Fibroblast of skin of left quadriceps (primary cell): Measurements from ENCODE around the gene SLCO4C1.
"Not testable (repeated sequence)": the region's sequence is repeated elsewhere in the genome, so short reads cannot be mapped to it uniquely, and the experiment has no call there.

Experiments used
- DNase-seq, 2 experiments: peaks; one replicate each; pipeline ENCODE4 v3.0.0-alpha.2; 2013; ENCODE audit warnings: low read depth in 2 of 2

The SLCO4C1 gene, protein sequence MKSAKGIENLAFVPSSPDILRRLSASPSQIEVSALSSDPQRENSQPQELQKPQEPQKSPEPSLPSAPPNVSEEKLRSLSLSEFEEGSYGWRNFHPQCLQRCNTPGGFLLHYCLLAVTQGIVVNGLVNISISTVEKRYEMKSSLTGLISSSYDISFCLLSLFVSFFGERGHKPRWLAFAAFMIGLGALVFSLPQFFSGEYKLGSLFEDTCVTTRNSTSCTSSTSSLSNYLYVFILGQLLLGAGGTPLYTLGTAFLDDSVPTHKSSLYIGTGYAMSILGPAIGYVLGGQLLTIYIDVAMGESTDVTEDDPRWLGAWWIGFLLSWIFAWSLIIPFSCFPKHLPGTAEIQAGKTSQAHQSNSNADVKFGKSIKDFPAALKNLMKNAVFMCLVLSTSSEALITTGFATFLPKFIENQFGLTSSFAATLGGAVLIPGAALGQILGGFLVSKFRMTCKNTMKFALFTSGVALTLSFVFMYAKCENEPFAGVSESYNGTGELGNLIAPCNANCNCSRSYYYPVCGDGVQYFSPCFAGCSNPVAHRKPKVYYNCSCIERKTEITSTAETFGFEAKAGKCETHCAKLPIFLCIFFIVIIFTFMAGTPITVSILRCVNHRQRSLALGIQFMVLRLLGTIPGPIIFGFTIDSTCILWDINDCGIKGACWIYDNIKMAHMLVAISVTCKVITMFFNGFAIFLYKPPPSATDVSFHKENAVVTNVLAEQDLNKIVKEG

DNA sequence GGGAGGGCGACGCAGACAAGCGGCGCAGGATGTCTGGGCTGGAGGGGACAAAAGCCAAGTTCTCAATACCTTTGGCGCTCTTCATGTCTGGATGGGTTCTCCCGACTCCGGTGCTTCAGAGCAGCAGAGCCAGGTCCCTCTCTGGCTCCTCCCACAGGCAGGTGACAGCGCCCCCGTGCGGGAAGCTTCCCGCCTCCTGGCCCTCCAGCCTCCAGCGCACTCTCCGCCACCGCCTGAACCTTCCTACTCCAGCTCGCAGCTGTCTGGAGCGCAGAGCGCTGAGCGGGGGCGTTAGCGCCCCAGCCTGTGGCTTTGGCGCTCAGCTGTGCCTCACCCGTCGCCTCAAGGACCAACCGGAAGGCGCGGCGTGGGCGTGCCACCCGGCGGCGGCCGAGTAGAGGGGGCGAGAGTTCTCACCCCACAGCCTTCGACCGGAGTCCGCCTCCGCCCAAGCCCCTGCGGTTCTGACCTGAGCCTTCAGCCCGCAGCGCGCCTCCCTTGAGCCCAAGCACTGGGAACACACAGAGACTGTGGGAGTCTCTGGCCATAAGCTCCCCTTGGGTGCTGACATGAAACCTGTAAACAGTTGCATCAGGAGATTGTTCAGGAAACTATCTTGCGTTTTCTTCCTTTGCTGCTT lies at the start of gene SLCO4C1:
TSS of gene SLCO4C1 (minus strand) at position 107 of the 640 bp plus-strand sequence. CDS start at position 85, 22 bp downstream.
- no peak for DNase-seq

DNA sequence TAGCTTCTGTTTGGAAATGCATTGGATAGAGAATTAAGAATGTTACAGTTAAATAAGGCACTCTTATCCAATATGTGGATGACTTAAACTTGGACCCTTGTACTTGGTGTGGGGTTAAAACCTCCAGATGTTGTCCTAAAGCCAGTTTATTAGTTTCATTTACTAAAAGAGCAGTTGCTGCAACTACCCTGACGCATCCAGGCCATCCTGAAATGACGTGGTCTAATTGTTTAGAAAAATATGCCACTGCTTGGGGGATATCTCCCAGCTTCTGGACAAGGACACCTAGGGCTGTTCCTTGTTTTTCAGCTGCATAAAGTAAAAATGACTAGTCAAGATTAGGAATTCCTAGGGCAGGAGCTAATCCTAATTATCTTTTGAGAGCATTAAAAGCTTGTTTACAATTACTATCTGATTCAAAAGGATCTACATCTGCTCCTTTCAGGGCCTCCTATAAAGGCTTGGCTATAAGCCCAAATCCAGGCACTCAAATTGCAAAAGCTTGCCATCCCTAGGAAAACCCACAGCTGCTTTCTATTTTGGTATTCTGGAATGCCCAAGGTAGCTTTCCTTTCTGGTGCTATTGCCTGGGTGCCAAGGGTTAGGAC lies 45.7 kb upstream of the SLCO4C1 start:
- DNase-seq, result no peak

DNA sequence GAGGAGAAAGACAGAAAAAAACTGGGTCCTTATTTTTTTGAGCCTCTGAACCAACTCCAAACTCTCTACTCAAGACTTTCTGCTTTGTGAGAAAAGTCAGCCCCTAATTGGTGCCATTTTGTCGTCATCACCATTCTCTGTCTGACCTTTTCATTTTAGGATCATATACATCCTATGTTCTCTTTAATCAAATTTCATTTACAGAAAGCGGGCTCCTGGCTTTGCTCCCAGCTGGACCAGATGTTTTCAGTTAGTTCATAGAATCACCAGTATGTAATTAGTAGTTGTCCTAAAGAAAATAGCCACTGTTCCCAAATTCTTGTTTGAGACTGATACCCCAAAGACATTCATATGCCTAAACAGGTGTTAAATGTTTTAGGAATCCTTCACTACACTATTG lies 28.6 kb upstream of the SLCO4C1 start:
- DNase-seq, result no peak

GRCh38 chr5:102318801-102319200 lies 22.7 kb upstream of the SLCO4C1 start:
- DNase-seq, result not testable (repeated sequence)

DNA sequence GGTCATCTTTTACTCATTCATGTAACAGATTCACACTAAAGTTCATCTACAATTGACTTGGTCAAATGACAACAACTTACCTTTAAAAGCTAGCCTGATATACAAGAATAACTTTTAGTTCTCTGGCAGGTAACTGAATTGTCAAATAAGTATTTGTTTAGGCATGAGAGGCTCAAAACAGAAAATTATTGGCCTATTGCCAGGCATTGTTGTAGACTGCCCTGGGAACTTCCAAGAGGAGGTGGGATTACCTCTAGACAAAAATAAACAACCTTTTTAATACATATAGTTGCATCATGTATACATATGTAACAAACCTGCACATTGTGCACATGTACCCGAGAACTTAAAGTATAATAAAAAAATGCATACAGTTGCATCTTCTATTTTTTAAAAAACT lies 18.2 kb upstream of the SLCO4C1 start:
- no peak for DNase-seq

GRCh38 chr5:102313912-102314311 lies 17.8 kb upstream of the SLCO4C1 start:
- DNase-seq, result no peak

GRCh38 chr5:102312586-102313370 lies 16.7 kb upstream of the SLCO4C1 start:
- peak in 1 of 2 experiments; percentile 3 for DNase-seq

DNA sequence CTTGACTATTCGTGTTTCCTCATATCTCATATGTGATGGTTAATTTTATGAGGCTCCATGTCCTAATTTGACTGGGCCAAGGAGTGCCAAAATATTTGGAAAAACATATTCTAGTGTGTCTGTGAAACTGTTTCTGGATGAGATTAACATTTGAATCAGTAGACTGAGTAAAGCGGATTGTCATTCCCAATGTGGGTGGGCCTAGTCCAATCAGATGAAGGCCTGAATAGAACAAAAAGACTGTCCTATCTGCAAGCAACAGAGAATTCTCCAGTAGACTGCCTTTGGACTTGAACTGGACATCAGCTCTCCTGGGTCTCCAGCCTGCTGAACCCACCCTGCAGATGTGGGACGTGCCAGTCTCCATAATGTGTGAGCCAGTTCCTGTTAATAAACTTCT lies 13.5 kb upstream of the SLCO4C1 start:
- DNase-seq, result no peak

GRCh38 chr5:102307232-102307631 lies 11.1 kb upstream of the SLCO4C1 start:
- no peak for DNase-seq

GRCh38 chr5:102306121-102306520 lies 10.0 kb upstream of the SLCO4C1 start:
- no peak for DNase-seq

GRCh38 chr5:102295534-102296177 lies 428 bp downstream of the SLCO4C1 start:
- DNase-seq, result no peak

DNA sequence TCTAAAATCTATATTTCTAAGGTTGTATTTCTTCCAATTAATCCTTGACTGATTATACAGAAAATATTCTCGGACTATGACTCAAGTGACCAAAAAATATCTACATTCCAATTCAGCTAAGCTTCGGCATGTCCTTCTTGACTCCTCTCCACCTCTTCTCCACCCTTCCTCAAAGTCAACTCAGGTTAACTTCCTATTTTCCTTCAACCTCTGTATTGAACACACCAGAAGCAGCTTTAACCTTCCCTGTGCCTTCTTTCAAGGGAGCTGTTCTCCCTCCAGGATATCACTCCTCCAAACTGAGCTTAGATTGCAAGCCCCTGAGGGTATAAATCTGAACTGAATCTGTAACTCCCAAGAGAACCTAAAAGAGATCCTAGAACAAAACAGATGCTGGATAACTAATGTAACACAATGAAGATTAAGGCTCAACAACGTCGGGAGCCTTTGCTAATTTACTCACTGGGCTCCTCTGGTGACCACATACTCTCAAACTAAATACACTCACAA lies 1.1 kb downstream of the SLCO4C1 start:
- no peak for DNase-seq

DNA sequence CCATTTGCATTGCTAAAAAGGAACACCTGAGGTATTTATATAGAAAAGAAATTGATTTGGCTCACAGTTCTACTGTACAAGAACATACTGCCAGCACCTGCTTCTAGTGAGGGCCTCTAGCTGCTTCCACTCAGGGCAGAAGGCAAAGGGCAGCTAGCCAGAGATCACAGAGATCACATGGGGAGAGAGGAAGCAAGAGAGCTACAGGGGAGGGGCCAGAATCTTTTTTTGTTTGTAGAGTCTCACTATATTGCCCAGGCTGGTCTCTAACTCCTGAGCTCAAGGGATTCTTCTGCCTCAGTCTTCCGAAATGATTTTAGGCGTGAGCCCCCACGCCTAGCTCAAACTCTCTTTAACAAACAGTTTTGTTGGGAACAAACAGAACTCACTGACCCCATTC lies 6.1 kb downstream of the SLCO4C1 start:
- no peak for DNase-seq

GRCh38 chr5:102289251-102289899 lies 6.7 kb downstream of the SLCO4C1 start:
- DNase-seq, result no peak

DNA sequence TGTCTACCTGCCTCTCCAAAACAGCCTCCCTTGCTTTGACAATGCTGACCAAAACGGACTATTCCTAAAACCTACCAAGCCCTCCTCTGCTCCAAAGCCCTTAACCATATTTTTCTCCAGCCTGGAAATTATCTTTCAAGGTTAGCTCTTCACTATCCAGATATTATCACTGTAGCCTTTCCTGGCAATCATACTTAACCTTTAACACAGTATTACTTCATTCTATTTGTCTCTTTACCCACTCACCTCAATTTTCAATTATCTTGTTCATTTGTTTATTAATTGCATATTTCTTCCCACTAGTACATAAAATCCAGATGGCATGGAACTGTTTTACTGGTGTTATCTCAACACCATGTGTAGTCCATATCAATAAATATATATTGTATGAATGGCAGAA lies 7.5 kb downstream of the SLCO4C1 start:
- no peak for DNase-seq

- DNase-seq, result no peak
These were observed 9.6 kb downstream of the SLCO4C1 start for GRCh38 chr5:102286476-102286875.

DNA sequence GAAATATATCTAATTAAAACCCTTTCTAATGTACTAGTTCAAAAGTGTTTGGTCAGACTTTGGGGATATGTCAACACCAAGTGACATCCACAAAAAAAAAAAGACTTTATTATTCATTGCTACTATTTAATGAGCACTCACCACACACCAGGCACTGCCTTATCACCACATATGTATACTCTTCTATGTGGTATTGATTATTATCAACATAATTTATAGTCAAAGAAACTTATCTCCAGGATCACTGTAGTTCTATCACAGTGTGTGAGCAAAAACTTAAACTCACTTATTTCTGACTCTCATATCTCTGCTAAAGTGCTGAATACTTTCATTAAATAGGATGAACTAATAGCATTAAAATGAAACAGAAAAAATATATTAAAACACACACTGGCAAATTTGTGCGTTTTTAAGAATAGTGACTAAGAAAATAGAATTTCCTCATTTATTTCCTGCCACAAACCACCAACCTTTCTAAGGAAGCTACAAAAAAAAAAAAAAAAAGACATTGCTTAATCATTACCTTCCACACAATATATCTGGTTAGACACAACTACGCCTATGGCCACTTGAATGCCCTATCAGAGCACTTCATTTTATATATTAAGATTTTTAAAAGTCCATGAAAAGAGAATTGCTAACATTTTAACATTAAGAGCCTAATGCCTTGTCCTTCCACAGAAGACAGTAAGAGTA lies 12.8 kb downstream of the SLCO4C1 start:
- no peak for DNase-seq

DNA sequence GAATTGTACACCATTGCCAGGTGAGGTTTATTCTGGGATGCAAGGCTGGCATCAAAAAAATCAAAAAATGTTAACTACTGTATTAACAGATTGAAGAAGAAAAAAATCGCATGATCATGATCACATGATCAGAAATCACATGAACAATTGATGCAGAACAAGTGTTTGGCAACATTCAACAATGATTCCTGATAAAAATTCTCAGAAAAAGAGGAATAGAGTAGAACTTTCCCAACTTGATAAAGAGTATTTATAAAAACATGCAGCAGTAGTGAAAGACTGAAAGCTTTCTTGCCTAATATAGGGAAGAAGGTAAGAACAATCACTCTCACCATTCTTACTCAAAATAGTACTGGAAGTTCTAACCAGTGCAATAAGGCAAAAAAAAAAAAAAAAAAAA lies 16.4 kb downstream of the SLCO4C1 start:
- DNase-seq, result no peak

DNA sequence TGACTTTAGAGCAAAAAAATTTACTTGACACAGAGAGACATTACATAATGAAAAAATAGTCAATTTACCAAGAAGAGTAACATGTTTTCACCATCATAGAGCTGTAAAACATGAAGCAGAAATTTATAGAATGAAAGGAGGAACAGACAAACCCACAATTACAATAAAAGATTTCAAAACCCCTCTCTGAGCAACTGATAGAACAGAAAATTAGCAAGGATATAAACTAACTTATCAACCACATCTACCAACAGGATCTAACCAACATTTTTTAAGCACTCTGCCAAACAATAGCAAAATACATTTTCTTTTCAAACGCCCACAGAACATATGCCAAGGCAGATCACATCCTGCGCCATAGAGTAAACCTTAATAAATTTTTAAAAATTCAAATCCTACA lies 17.9 kb downstream of the SLCO4C1 start:
- no peak for DNase-seq

DNA sequence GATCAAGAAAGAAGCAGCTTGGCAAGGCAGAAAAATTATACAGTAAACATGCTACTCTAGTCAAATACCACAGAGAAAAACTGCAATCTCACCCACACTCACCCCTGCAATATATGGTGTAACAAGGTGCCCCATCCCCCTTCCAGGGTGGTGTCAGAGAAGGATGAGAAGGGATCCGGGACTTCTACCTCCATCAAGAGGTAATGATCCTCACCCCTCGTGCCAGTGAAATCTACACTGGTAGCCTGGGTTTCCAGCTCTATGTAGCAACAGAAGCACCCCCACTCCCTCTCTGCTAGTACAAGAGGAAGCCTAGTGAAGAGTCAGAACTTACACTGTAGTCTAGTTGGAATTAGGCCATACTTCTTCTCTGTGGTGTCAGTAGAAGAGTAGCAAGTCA lies 18.9 kb downstream of the SLCO4C1 start:
- no peak for DNase-seq
